HepG2 (cell line): Measurements from ENCODE around the gene NSG2. TPM values are rescaled to one million over a fixed set of nuclear protein-coding genes. Genes with fewer than 3 reads are reported as not detected.

ENCODE experiments used
- ATAC-seq: fragments of 200-7000 bp; cut with Tn5 transposase; 3 replicates; pipeline ENCODE4 v1.9.1; 2020; ENCODE audit warnings: mild to moderate bottlenecking, moderate library complexity
- BruUV-seq: library from RNA; stranded (reverse); fragments of 400-500 nt; replicated peaks from 2 replicates; lab custom pipeline; 2021; lab: Mats Ljungman, UMichigan
- CTCF ChIA-PET: fragments of 300-600 bp; formaldehyde crosslinking; extraction: SDS; loops from one replicate; lab custom pipeline; 2021; ENCODE audit warnings: low total read pairs, inconsistent platforms, low intra/inter-chr PET ratio; lab: Yijun Ruan, JAX
- POLR2A ChIA-PET: fragments of 350-600 bp; sonication (Branson Sonifier 250); formaldehyde crosslinking; loops from one replicate; lab custom pipeline; 2020; ENCODE audit warnings: antibody characterized with exemption, inconsistent platforms; lab: Yijun Ruan, JAX
- DNase-seq: peaks from one replicate; pipeline ENCODE4 v3.0.0-alpha.2; 2015; ENCODE audit warnings: low spot score
- FAIRE-seq: peaks from 3 replicates; lab custom pipeline; 2011; peaks lifted over from hg19 to GRCh38; lab: Jason Lieb, UNC
- H2AFZ ChIP-seq: one replicate; pipeline ENCODE4 v1.6.1; 2011; ENCODE audit warnings: low read length, inconsistent platforms
- H3K27ac ChIP-seq: fragments of 300-600 bp; 3 replicates; pipeline ENCODE4 v1.8.0; 2011; ENCODE audit warnings: mixed run types, mild to moderate bottlenecking, mixed read lengths, low read length, inconsistent platforms; ENCODE audit not compliant: insufficient read depth; ENCODE audit errors: extremely low read length
- H3K27me3 ChIP-seq, 2 experiments: fragments of 200-600 bp in 1 of 2; 2 replicates in 1 of 2; 3 replicates in 1 of 2; pipeline versions ENCODE4 v1.6.0 to v1.8.0; 2011; ENCODE audit warnings: low read length in 2 of 2, mild to moderate bottlenecking in 2 of 2, moderate library complexity in 2 of 2, inconsistent platforms in 1 of 2; ENCODE audit not compliant: insufficient read depth in 2 of 2, control insufficient read depth in 1 of 2
- H3K36me3 ChIP-seq, 2 experiments: fragments of 200-600 bp in 1 of 2; replicated peaks in 1 of 2; 2 replicates in 1 of 2; 3 replicates in 1 of 2; pipeline versions ENCODE4 v1.5.1 to v1.8.0; 2011; ENCODE audit warnings: low read length in 2 of 2, inconsistent platforms in 1 of 2; ENCODE audit not compliant: insufficient read depth in 2 of 2, control insufficient read depth in 1 of 2
- H3K4me1 ChIP-seq: 2 replicates; pipeline ENCODE4 v1.5.1; 2012; ENCODE audit warnings: low read length, inconsistent platforms; ENCODE audit not compliant: insufficient read depth
- H3K4me2 ChIP-seq: 2 replicates; pipeline ENCODE4 v1.6.0; 2011; ENCODE audit warnings: low read depth, low read length, inconsistent platforms
- H3K4me3 ChIP-seq, 3 experiments: fragments of 200-600 bp in 1 of 3; sonication (generic), shearing (Covaris generic) in 1 of 3; replicated peaks in 1 of 3; 2 replicates each; pipeline ENCODE4 v1.5.1; 2011 to 2016; ENCODE audit warnings: low read length in 3 of 3, inconsistent platforms in 2 of 3, low read depth in 2 of 3, mild to moderate bottlenecking in 2 of 3, control low read depth in 1 of 3, mixed read lengths in 1 of 3; ENCODE audit not compliant: insufficient read depth in 1 of 3
- H3K79me2 ChIP-seq: one replicate; pipeline ENCODE4 v1.6.1; 2011; ENCODE audit warnings: low read length, inconsistent platforms; ENCODE audit not compliant: insufficient read depth
- H3K9ac ChIP-seq: 2 replicates; pipeline ENCODE4 v1.6.0; 2011; ENCODE audit warnings: mild to moderate bottlenecking, low read depth, low read length, inconsistent platforms; ENCODE audit not compliant: insufficient read depth
- H3K9me3 ChIP-seq: 2 replicates; pipeline ENCODE4 v1.5.1; 2012; ENCODE audit warnings: mild to moderate bottlenecking, low read length
- H4K20me1 ChIP-seq: 2 replicates; pipeline ENCODE4 v1.6.0; 2011; ENCODE audit warnings: inconsistent platforms, mild to moderate bottlenecking, low read length, moderate library complexity; ENCODE audit not compliant: insufficient read depth
- FOXK2 ChIP-seq: fragments of 450-650 bp; IDR thresholded peaks from 2 replicates; pipeline ENCODE4 v1.6.1; 2016
- SAP130 ChIP-seq: IDR thresholded peaks from 2 replicates; pipeline ENCODE4 v1.6.1; 2016; ENCODE audit warnings: low read depth
- TAF15 ChIP-seq: fragments of 200-400 bp; formaldehyde crosslinking; IDR thresholded peaks from one replicate; pipeline ENCODE4 v1.6.1; 2018; ENCODE audit warnings: mild to moderate bottlenecking, low read depth, low read length; ENCODE audit not compliant: poor library complexity, severe bottlenecking
- YY1 ChIP-seq: IDR thresholded peaks from 2 replicates; pipeline ENCODE4 v1.6.1; 2011; ENCODE audit warnings: low read length, low read depth, moderate library complexity, mild to moderate bottlenecking; ENCODE audit not compliant: insufficient read depth, insufficient replicate concordance
- ZNF607 ChIP-seq: sonication (generic); formaldehyde crosslinking; IDR thresholded peaks from 2 replicates; pipeline ENCODE4 v1.5.1; 2020; ENCODE audit warnings: missing genetic modification reagents, mild to moderate bottlenecking, borderline replicate concordance
- ZNF709 ChIP-seq: sonication (generic); formaldehyde crosslinking; IDR thresholded peaks from 2 replicates; pipeline ENCODE4 v1.5.0; 2020; ENCODE audit warnings: mild to moderate bottlenecking, missing genetic modification reagents
- WGBS: methylation state at CpG from one replicate; pipeline ENCODE4 v1.1.6; 2017; ENCODE audit warnings: low lambda C conversion rate; 5-methylcytosine and 5-hydroxymethylcytosine counted together
- in situ Hi-C: cut with HindIII; loops from 2 replicates; pipeline ENCODE4 v1.10.0; 2017; ENCODE audit warnings: low pct_unique_long_range_greater_than_20kb; ENCODE audit not compliant: extremely low pct_ligation_motif_present
- intact Hi-C: fragments of 100-400 bp; cut with micrococcal nuclease; formaldehyde crosslinking; loops from one replicate; pipeline ENCODE4 v1.10.0; 2022; ENCODE audit not compliant: unreplicated experiment
- polyA plus RNA-seq, 8 experiments: library from polyadenylated mRNA; depleted of rRNA in 3 of 8; stranded (reverse) in 7 of 8; unstranded in 1 of 8; fragments of >200 nt; fragmentation: Illumina TruSeq in 4 of 8; extraction: Trizol in 4 of 8; gene quantifications; 2 replicates each; pipeline versions ENCODE4 v1.2.1 to v1.2.3, GENCODE V29; 2011 to 2016; ENCODE audit warnings: low read depth in 4 of 8, missing spikeins in 1 of 8, mixed read lengths in 1 of 8; ENCODE audit not compliant: insufficient read depth in 1 of 8
- total RNA-seq, 5 experiments: library from RNA; depleted of rRNA; stranded (reverse); fragments of >200 nt; fragmentation: Illumina TruSeq; extraction: Trizol; gene quantifications; 2 replicates each; pipeline ENCODE4 v1.2.3, GENCODE V29; 2016; ENCODE audit warnings: low read depth in 1 of 5
- TF ChIP-seq, protein P1 (sequence below): IDR thresholded peaks from 2 replicates; pipeline ENCODE4 v1.6.1; 2018; ENCODE audit warnings: missing genetic modification reagents
- TF ChIP-seq, protein P2 (sequence below), 2 experiments: sonication (generic) in 1 of 2; formaldehyde crosslinking in 1 of 2; IDR thresholded peaks; 2 replicates each; pipeline versions ENCODE4 v1.4.0 to v1.6.1; 2016 to 2020; ENCODE audit warnings: borderline replicate concordance in 1 of 2, low read depth in 1 of 2, mild to moderate bottlenecking in 1 of 2, missing genetic modification reagents in 1 of 2
- TF ChIP-seq, protein P3 (sequence below): sonication (generic); formaldehyde crosslinking; IDR thresholded peaks from 2 replicates; pipeline ENCODE4 v1.5.1; 2020; ENCODE audit warnings: mild to moderate bottlenecking, missing genetic modification reagents, borderline replicate concordance
- TF ChIP-seq, protein P4 (sequence below): sonication (generic); formaldehyde crosslinking; IDR thresholded peaks from 2 replicates; pipeline ENCODE4 v1.8.1; 2023; ENCODE audit warnings: mild to moderate bottlenecking, missing genetic modification reagents

The NSG2 gene
- total and polyA plus RNA-seq, 2 of the 13 experiments (the other 11 are each of a cell fraction or from before 2014, with no cell fraction given) = 0.21 TPM; not detected in 1

- in situ Hi-C loops (loop anchor here (5.0 kb wide), 1 partner anchor 266 kb away; no protein-coding TSS in a partner anchor), intact Hi-C loops (no loop called here)
- ATAC-seq (no peak), FAIRE-seq (no peak), DNase-seq (no peak)
- no TSS peak for BruUV-seq
- Histone ChIP-seq H3K79me2 (no peaks in the 10 kb centered on the region), H3K4me3 (no peak overlapping the region), H2AFZ (no peak overlapping the region), H3K4me2 (no peak overlapping the region), H3K27me3 (no peaks in the 10 kb centered on the region), H3K9ac (no peak overlapping the region), H4K20me1 (0 out of 2 replicates have a peak, but pooled peaks cover 3% of the 10 kb centered on the region), H3K4me1 (no peaks in the 10 kb centered on the region), H3K36me3 (no peaks in the 10 kb centered on the region), H3K27ac (no peak overlapping the region), H3K9me3 (no peaks in the 10 kb centered on the region)
- CTCF ChIA-PET = interaction anchor here (3.1 kb wide), 1 partner anchor 266 kb away, joined by 39 read pairs; no protein-coding TSS in a partner anchor
- 29% methylated on average over 5 of the region's 5 CpGs for WGBS
- no peak for TF ChIP-seq ZNF607 (CRISPR knock-in tag)
- no peak for TF ChIP-seq TAF15
- TF ChIP-seq, protein P1, sequence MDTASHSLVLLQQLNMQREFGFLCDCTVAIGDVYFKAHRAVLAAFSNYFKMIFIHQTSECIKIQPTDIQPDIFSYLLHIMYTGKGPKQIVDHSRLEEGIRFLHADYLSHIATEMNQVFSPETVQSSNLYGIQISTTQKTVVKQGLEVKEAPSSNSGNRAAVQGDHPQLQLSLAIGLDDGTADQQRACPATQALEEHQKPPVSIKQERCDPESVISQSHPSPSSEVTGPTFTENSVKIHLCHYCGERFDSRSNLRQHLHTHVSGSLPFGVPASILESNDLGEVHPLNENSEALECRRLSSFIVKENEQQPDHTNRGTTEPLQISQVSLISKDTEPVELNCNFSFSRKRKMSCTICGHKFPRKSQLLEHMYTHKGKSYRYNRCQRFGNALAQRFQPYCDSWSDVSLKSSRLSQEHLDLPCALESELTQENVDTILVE (CRISPR knock-in tag) = no peak
- TF ChIP-seq, protein P2, sequence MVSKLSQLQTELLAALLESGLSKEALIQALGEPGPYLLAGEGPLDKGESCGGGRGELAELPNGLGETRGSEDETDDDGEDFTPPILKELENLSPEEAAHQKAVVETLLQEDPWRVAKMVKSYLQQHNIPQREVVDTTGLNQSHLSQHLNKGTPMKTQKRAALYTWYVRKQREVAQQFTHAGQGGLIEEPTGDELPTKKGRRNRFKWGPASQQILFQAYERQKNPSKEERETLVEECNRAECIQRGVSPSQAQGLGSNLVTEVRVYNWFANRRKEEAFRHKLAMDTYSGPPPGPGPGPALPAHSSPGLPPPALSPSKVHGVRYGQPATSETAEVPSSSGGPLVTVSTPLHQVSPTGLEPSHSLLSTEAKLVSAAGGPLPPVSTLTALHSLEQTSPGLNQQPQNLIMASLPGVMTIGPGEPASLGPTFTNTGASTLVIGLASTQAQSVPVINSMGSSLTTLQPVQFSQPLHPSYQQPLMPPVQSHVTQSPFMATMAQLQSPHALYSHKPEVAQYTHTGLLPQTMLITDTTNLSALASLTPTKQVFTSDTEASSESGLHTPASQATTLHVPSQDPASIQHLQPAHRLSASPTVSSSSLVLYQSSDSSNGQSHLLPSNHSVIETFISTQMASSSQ (IDR thresholded peaks at IDR 0.05; ENCODE audit: low read depth) = no peak
- TF ChIP-seq, protein P2 (CRISPR knock-in tag; IDR thresholded peaks at IDR 0.05; ENCODE audit: borderline replicate concordance) = no peak
- TF ChIP-seq YY1 = no peak
- TF ChIP-seq, protein P3, sequence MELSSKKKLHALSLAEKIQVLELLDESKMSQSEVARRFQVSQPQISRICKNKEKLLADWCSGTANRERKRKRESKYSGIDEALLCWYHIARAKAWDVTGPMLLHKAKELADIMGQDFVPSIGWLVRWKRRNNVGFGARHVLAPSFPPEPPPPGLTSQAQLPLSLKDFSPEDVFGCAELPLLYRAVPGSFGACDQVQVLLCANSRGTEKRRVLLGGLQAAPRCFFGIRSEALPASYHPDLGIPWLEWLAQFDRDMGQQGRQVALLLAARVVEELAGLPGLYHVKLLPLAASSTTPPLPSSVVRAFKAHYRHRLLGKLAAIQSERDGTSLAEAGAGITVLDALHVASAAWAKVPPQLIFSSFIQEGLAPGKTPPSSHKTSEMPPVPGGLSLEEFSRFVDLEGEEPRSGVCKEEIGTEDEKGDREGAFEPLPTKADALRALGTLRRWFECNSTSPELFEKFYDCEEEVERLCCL = no peak
- no peak for TF ChIP-seq FOXK2
- no peak for TF ChIP-seq SAP130 (CRISPR knock-in tag)
- TF ChIP-seq, protein P4, sequence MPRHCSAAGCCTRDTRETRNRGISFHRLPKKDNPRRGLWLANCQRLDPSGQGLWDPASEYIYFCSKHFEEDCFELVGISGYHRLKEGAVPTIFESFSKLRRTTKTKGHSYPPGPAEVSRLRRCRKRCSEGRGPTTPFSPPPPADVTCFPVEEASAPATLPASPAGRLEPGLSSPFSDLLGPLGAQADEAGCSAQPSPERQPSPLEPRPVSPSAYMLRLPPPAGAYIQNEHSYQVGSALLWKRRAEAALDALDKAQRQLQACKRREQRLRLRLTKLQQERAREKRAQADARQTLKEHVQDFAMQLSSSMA (CRISPR knock-in tag) = no peak
- no peak for TF ChIP-seq ZNF709 (CRISPR knock-in tag)
- POLR2A ChIA-PET = no interaction called here
Observed at GRCh38 chr5:174046558-174046957, 1.1 kb downstream of the NSG2 start.
